IPS DF 4.7 (cell line): ENCODE results near the gene PCGF6.

Experiments used
- DNase-seq: peaks from one replicate; pipeline ENCODE4 v3.0.0-alpha.2; 2013; ENCODE audit warnings: low spot score; ENCODE audit errors: extremely low read depth

The PCGF6 gene

DNA sequence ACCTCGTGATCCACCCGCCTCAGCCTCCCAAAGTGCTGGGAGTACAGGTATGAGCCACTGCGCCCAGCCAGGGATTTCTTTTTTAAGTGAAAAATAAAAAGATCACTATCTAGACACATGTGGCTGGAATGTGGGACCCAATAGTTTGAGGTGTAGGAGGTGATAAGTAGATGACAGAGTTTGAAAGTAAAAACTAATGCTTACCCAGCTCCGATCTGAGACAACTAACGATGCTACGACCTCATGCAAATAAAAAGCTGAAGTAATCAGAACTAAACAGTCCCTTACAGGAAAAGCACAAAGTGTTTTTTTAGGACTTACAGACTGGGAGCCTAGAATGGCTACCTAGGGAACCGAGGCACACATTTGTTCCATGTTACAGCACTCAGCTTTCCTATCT, 23.0 kb downstream of the PCGF6 start:
- no peak for DNase-seq

DNA sequence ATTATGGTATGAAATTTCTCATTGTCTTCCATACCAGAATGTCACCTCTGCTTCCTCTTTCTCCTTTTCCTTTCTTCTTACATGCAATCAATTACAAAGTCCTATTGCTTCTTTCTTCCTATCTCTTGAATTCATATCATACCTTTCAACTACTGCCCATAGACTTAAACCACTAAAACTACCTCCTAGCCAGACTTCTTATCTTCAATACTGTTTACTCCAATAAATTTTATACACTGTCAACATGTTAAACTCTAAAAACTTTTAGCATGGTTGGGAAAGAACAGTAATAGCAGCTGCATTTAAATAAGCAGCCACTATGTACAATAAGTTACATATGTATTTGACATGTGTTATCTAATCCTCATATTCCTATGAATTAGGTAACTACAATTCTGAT, 34.9 kb downstream of the PCGF6 start:
- DNase-seq = no peak

- no peak for DNase-seq
These were observed 40.7 kb downstream of the PCGF6 start for GRCh38 chr10:103310197-103310596.

DNA sequence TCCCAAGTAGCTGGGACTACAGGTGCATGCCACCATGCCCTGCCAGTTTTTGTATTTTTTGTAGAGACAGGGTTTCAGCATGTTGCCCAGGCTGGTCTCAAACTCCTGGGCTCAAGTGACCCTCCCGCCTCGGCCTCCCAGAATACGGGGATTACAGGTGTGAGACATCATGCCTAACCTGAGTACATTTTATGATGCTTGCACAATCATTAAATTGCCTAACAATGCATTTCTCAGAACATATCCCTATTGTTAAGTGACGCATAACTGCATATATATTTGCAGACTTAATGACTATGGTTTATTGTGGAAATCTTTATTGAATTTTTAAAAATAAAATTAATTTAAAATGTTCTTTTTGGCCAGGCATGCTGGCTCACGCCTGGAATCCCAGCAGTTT, 43.3 kb downstream of the PCGF6 start:
- DNase-seq = no peak

DNA sequence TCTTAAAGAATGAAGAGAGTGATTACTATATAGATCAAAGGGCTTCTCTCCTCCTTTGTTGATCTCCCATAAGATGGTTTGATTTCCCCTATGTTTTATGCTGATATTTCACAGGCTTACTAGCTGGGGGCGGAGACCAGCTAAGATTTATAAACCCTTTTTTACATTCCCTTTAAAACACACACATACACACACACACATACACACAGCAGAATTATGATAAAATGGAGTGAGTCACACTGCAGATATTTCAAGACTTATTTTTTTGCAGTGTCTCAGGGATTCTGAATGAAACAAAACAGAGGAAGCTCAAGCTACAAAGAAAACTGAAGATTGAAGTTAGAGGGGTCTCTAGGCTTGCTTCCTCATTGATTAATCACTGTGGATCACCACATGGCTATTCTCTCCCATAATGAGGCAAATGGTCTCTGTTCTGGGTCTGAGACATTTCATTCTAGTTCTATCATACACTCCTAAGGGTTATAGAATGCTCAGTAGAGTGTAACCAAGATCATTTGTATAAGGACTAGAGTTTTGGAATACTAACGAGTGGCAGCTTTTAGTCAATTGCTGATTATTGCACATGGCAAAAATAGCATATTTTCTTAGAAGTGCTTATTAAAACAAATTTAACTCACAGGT, 55.4 kb downstream of the PCGF6 start:
- no peak for DNase-seq

- no peak for DNase-seq
These were observed 59.4 kb downstream of the PCGF6 start for GRCh38 chr10:103291588-103291987.

DNA sequence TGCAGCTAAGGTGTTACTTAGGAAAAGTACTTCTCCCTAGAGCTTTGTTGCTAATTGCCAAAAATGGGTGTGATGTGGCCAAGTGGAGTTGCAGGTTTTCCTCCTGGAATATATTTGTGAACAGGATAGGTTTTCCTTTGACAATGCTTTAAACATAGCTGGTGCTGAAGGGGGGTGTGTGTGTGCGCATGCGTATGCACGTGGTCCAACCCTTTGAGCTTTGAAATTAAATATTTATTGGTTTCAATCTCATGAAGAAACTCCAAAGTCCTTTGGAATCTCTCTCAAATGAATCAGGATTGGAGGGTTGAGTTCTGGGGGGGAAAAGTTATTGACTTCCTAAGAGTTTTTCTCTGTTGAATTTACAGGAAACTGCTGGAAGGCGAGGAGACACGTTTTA, 62.9 kb downstream of the PCGF6 start:
- no peak for DNase-seq

DNA sequence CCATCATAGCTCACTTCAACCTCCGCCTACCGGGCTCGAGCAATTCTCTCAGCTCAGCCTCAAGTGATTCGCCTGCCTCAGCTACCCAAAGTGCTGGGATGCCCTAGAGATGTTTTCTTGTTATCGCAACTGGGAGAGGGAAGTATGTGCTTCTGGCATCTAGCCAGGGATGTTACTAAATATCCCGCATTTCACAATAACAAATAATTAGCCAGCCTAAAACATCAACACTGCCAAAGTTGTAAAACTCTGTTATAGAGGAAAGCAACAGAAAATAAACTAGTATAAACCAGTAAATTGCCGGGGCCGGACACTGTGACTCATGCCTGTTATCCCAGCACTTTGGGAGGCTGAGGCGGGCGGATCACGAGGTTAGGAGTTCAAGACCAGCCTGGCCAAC, 66.8 kb downstream of the PCGF6 start:
- DNase-seq = no peak

DNA sequence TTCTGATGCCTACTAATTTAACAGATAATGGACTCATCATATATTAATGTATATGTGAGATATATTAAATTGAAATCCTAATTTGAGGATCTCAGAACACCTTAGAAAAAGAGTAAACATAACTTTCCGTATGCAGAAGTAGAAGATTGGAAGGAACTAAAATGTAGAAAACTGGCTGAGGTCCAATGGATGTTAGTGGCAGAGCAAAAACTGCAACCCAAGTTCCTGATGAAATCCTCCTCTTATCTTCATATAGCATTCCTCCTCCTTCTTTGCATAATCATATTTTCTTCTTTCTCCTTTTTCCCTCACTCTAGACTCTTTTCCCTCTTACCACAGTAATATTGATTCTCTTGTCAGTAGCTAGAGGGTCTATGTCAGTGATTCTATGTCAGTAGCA, 68.0 kb downstream of the PCGF6 start:
- DNase-seq = no peak

- no peak for DNase-seq
These were observed 69.2 kb downstream of the PCGF6 start for GRCh38 chr10:103281753-103282152.

DNA sequence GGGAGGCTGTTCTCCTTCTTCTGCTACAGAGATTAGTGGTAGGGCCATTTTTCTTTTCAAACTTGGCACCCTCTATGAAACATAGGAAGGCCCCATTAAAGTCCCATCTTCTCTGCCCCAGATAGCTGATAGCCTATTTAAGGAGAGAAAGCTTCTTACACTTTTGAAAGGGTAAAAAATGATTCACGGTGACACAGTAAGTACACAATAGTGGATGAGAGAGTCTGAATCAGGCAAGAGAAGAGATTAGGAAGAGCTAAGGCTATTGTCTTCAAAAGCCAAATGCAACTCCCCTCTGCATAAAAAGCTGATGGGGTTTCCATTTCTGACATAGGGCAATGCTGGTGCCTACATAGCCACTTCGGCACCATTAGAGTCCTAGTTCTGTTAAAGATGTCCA, 70.4 kb downstream of the PCGF6 start:
- no peak for DNase-seq

DNA sequence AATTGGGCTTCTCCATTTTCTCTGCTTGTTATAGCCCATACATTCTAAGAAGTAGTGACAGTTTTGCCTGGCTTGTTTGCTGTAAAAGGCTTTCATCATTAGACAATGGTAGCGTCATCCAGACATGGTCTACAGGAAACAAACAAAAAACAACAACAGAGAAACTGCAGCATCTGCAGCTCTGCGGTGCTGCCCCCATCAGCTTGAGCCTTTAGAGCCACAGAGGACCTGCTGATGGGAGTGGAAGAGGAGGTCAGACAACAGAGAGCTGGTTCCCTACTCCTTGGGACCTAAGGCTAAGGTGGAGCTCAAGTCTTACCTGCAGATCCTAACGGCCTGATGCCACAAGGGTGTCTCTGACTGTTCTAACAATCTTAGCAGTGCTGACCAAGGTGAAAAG, 70.9 kb downstream of the PCGF6 start:
- DNase-seq = no peak

DNA sequence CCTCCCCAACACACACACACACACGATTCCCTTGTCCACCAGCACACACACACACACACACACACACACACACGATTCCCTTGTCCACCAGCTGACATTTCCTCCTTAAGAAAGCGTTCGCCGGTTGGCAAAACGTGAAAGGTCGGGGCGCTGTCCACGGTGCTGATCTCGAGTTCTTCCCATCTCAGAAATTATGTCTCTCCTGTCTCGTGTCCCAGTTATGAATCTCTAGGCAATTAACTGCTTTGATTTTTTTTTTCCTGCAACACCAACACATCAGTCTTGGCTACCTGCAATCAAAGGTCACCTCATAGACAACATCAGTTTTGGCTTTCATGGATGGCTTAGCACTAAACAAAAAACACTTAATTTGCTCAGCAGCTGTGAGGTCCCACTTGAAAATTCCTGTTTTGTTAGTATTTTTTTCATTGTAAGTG, 72.1 kb downstream of the PCGF6 start:
- DNase-seq = no peak

- DNase-seq = no peak
These were observed 72.5 kb downstream of the PCGF6 start for GRCh38 chr10:103278537-103278823.

- no peak for DNase-seq
These were observed 73.0 kb downstream of the PCGF6 start for GRCh38 chr10:103277713-103278536.

GRCh38 chr10:103276896-103277712, 73.8 kb downstream of the PCGF6 start, which contains the start of gene INA:
Gene INA (plus strand): TSS chr10:103277138. CDS start chr10:103277212, 74 bp downstream.
- DNase-seq = no peak

DNA sequence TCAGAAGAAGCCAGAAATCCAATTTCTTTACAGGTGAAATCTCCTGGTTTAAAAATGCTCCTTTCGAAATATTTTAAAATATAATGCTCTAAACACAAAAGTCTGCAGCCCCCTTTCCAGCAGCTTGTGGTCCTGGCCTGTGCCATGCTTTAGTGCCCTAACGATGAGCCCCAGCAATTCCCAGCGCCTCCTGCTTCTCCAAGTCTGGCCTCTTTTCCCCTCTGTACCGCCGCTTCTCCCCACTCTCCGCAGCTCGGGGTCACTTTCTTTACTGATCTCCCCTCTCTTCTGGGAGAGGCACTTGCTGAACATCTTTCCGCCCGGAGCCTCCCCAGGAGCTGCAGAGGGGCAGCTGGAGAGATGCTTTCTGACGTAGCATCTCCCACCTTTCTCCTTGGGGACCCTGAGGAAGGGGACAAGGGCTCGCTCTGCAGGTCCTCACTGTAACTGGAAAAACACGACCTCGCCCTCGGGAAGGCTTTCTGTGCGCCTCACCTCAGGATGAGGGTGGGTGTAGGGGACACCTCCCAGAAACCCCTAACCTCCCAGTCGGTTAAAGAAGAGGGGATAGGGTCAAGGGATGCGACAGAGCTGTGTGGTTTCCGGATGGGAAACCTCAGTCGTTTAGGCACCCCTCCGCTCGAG, 74.6 kb downstream of the PCGF6 start:
- DNase-seq = no peak

- DNase-seq = no peak
These were observed 77.9 kb downstream of the PCGF6 start for GRCh38 chr10:103273041-103273441.

- no peak for DNase-seq
These were observed 85.1 kb downstream of the PCGF6 start for GRCh38 chr10:103265717-103266329.

DNA sequence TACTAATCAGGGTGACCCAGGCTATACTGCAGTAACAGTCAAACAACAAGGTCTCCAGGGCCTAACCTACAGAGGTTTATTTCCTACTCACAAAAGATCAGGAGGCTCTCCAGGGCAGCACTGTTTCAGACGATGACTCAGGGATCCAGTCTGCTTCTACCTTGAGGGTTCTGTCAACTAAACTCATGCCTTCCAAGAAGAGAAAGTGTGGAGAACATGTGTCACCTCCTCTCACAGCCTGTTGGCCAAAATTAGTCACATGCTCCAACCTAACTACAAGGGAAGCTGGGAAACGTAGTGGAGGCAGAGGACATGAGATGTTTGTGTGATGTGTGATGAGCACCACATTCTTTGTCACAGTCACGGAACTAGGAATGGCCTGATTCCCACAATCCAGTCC, 88.7 kb downstream of the PCGF6 start:
- DNase-seq = no peak

- DNase-seq = no peak
These were observed 91.0 kb downstream of the PCGF6 start for GRCh38 chr10:103259989-103260388.
